H9 (cell line): Measurements from ENCODE around the gene GSS. TPM values are rescaled to one million over a fixed set of nuclear protein-coding genes. Genes with fewer than 3 reads are reported as not detected.

Experiments
- DNase-seq: peaks from one replicate; pipeline ENCODE4 v3.0.0-alpha.2; 2017
- H2AFZ ChIP-seq: one replicate; pipeline ENCODE4 v1.6.1; 2013; ENCODE audit warnings: mild to moderate bottlenecking, low read length, control low read depth, moderate library complexity
- H2AK5ac ChIP-seq: 2 replicates; pipeline ENCODE4 v1.6.1; 2013; ENCODE audit warnings: low read length, control low read depth, mixed read lengths; ENCODE audit not compliant: insufficient read length
- H2BK120ac ChIP-seq: one replicate; pipeline ENCODE4 v1.6.1; 2013; ENCODE audit warnings: low read depth, mild to moderate bottlenecking, low read length, control low read depth, inconsistent platforms; ENCODE audit not compliant: poor library complexity, severe bottlenecking
- H2BK12ac ChIP-seq: 2 replicates; pipeline ENCODE4 v1.6.1; 2013; ENCODE audit warnings: low read length, control low read depth, mixed read lengths, low read depth; ENCODE audit not compliant: insufficient read length
- H2BK15ac ChIP-seq: 2 replicates; pipeline ENCODE4 v1.6.1; 2013; ENCODE audit warnings: low read depth, low read length, control low read depth
- H2BK20ac ChIP-seq: one replicate; pipeline ENCODE4 v1.6.1; 2013; ENCODE audit warnings: low read depth, mild to moderate bottlenecking, low read length, control low read depth, inconsistent platforms; ENCODE audit not compliant: poor library complexity, severe bottlenecking
- H2BK5ac ChIP-seq: 2 replicates; pipeline ENCODE4 v1.6.1; 2013; ENCODE audit warnings: low read length, control low read depth, mixed read lengths; ENCODE audit not compliant: insufficient read length
- H3K14ac ChIP-seq: 2 replicates; pipeline ENCODE4 v1.6.1; 2013; ENCODE audit warnings: low read length, control low read depth; ENCODE audit not compliant: insufficient read depth
- H3K18ac ChIP-seq: 2 replicates; pipeline ENCODE4 v1.6.1; 2013; ENCODE audit warnings: low read depth, mild to moderate bottlenecking, mixed read lengths, low read length, control low read depth; ENCODE audit not compliant: insufficient read length
- H3K23ac ChIP-seq: 2 replicates; pipeline ENCODE4 v1.6.1; 2013; ENCODE audit warnings: low read length, control low read depth, mixed read lengths, low read depth; ENCODE audit not compliant: insufficient read length
- H3K23me2 ChIP-seq: 2 replicates; pipeline ENCODE4 v1.6.1; 2013; ENCODE audit warnings: low read depth, mild to moderate bottlenecking, mixed read lengths, low read length, control low read depth; ENCODE audit not compliant: insufficient read length, poor library complexity, severe bottlenecking
- H3K27ac ChIP-seq: 2 replicates; pipeline ENCODE4 v1.5.1; 2013; ENCODE audit warnings: low read length, control low read depth, mixed read lengths, low read depth; ENCODE audit not compliant: insufficient read length
- H3K27me3 ChIP-seq: 2 replicates; pipeline ENCODE4 v1.6.1; 2013; ENCODE audit warnings: low read length, control low read depth, inconsistent platforms; ENCODE audit not compliant: insufficient read depth
- H3K4ac ChIP-seq: 2 replicates; pipeline ENCODE4 v1.6.1; 2013; ENCODE audit warnings: low read depth, mild to moderate bottlenecking, control low read depth, inconsistent platforms, low read length, moderate library complexity
- H3K4me1 ChIP-seq: 2 replicates; pipeline ENCODE4 v1.6.1; 2013; ENCODE audit warnings: low read length, control low read depth, inconsistent platforms; ENCODE audit not compliant: insufficient read depth
- H3K4me2 ChIP-seq: 2 replicates; pipeline ENCODE4 v1.6.1; 2013; ENCODE audit warnings: low read length, control low read depth, mixed read lengths; ENCODE audit not compliant: insufficient read length, insufficient read depth
- H3K56ac ChIP-seq: 2 replicates; pipeline ENCODE4 v1.6.1; 2013; ENCODE audit warnings: low read depth, mild to moderate bottlenecking, mixed read lengths, low read length, control low read depth; ENCODE audit not compliant: insufficient read length
- H3K79me1 ChIP-seq: 2 replicates; pipeline ENCODE4 v1.6.1; 2013; ENCODE audit warnings: low read depth, mild to moderate bottlenecking, moderate library complexity, low read length, control low read depth, inconsistent platforms; ENCODE audit not compliant: insufficient read depth, poor library complexity, severe bottlenecking
- H3K79me2 ChIP-seq: 2 replicates; pipeline ENCODE4 v1.6.1; 2013; ENCODE audit warnings: low read length, control low read depth, inconsistent platforms; ENCODE audit not compliant: insufficient read depth
- H3K9ac ChIP-seq: 2 replicates; pipeline ENCODE4 v1.6.1; 2013; ENCODE audit warnings: low read length, control low read depth, mixed read lengths; ENCODE audit not compliant: insufficient read length; ENCODE audit errors: extremely low read depth
- H3K9me3 ChIP-seq: one replicate; pipeline ENCODE4 v1.6.1; 2013; ENCODE audit warnings: low read depth, low read length, inconsistent platforms; ENCODE audit not compliant: control insufficient read depth
- H3T11ph ChIP-seq: one replicate; pipeline ENCODE4 v1.6.1; 2013; ENCODE audit warnings: mild to moderate bottlenecking, low read length, control low read depth, inconsistent platforms
- H4K20me1 ChIP-seq: one replicate; pipeline ENCODE4 v1.6.1; 2013; ENCODE audit not compliant: control insufficient read depth, insufficient read length, insufficient read depth
- H4K5ac ChIP-seq: 2 replicates; pipeline ENCODE4 v1.6.1; 2013; ENCODE audit warnings: low read depth, mild to moderate bottlenecking, mixed read lengths, low read length, control low read depth; ENCODE audit not compliant: insufficient read length
- H4K8ac ChIP-seq: replicated peaks from 2 replicates; pipeline ENCODE4 v1.6.1; 2013; ENCODE audit warnings: low read length, control low read depth, mixed read lengths, low read depth; ENCODE audit not compliant: insufficient read length
- H4K91ac ChIP-seq: 2 replicates; pipeline ENCODE4 v1.6.1; 2013; ENCODE audit warnings: low read depth, mild to moderate bottlenecking, moderate library complexity, mixed read lengths, low read length, control low read depth; ENCODE audit not compliant: insufficient read length
- H3K27ac Mint-ChIP-seq, 3 experiments: 2 replicates in 2 of 3; 3 replicates in 1 of 3; pipeline ENCODE4 v1.8.0; 2020 to 2021; ENCODE audit warnings: mixed read lengths in 3 of 3, mild to moderate bottlenecking in 1 of 3, moderate library complexity in 1 of 3
- H3K27me3 Mint-ChIP-seq: 2 replicates; pipeline ENCODE4 v1.8.0; 2021; ENCODE audit warnings: low read depth, mild to moderate bottlenecking, moderate library complexity, mixed read lengths
- H3K36me3 Mint-ChIP-seq, 3 experiments: 2 replicates in 2 of 3; 3 replicates in 1 of 3; pipeline ENCODE4 v1.8.0; 2020 to 2021; ENCODE audit warnings: low read depth in 3 of 3, mixed read lengths in 3 of 3; ENCODE audit not compliant: insufficient read depth in 1 of 3
- H3K4me1 Mint-ChIP-seq, 2 experiments: 2 replicates each; pipeline ENCODE4 v1.8.0; 2020; ENCODE audit warnings: mixed read lengths in 2 of 2
- H3K4me3 Mint-ChIP-seq, 2 experiments: 2 replicates in 1 of 2; 3 replicates in 1 of 2; pipeline ENCODE4 v1.8.0; 2020 to 2021; ENCODE audit warnings: mild to moderate bottlenecking in 2 of 2, mixed read lengths in 2 of 2, moderate library complexity in 1 of 2
- H3K9me3 Mint-ChIP-seq, 2 experiments: 2 replicates in 1 of 2; 3 replicates in 1 of 2; pipeline ENCODE4 v1.8.0; 2020; ENCODE audit warnings: mild to moderate bottlenecking in 2 of 2, mixed read lengths in 2 of 2, moderate library complexity in 1 of 2
- WGBS: extraction: QIAGEN DNeasy Blood & Tissue Kit; methylation state at CpG from one replicate; pipeline ENCODE4 v1.1.7; 2013; ENCODE audit warnings: missing lambda C conversion rate, low lambda C conversion rate, mixed read lengths; ENCODE audit not compliant: insufficient read length; ENCODE audit errors: extremely low coverage; 5-methylcytosine and 5-hydroxymethylcytosine counted together
- total RNA-seq: library from RNA; stranded (reverse); gene quantifications from 2 replicates; pipeline ENCODE4 v1.2.1, GENCODE V29; 2021
- TF ChIP-seq, protein P1 (sequence below): fragments of 200-600 bp; sonication (generic); conservative IDR thresholded peaks from 3 replicates; pipeline ENCODE4 v1.8.0; 2021; ENCODE audit warnings: antibody characterized with exemption, mild to moderate bottlenecking

GSS gene
- total RNA-seq, 1 experiment from 2014 or later = 48.5 TPM

DNA sequence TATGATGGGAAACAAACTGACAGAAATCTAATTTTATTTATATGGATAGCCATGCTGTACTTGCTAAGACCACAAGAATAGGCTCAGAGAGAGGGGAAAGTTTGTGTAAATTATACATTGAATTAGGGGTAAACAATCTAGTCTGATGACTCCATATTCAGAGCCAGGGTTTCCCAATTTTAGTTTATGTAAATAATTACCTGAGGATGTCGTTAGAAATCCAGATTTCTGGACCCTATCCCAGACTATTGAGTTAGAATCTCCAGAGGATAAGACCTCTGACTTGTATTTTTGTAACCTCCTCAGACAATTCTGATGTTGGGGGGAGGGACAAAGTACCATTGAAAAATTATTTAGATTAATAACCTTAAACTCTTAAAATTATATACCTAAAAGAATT is 60.9 kb downstream of the GSS start:
- Histone ChIP-seq H3K79me1 (no peaks in the 10 kb centered on the region), H2AFZ (no peak overlapping the region), H3K27me3 (no peaks in the 10 kb centered on the region), H3K27ac (no peak overlapping the region), H2BK20ac (no peak overlapping the region), H4K20me1 (no peaks in the 10 kb centered on the region), H3K23ac (no peak overlapping the region), H3T11ph (no peak overlapping the region), H4K5ac (no peak overlapping the region), H4K91ac (no peak overlapping the region), H3K4ac (no peak overlapping the region), H2BK12ac (no peak overlapping the region), H3K14ac (no peak overlapping the region), H3K79me2 (no peaks in the 10 kb centered on the region; the same call in 1 of the 2 replicates), H2BK5ac (no peak overlapping the region), H2BK15ac (no peak overlapping the region), H3K4me1 (no peaks in the 10 kb centered on the region), H2AK5ac (no peak overlapping the region), H3K56ac (no peak overlapping the region), H2BK120ac (no peak overlapping the region), H4K8ac (no peak overlapping the region), H3K9ac (no peak overlapping the region), H3K23me2 (no peaks in the 10 kb centered on the region), H3K4me2 (no peak overlapping the region), H3K18ac (no peak overlapping the region), H3K9me3 (no peaks in the 10 kb centered on the region)
- Mint-ChIP-seq H3K36me3 (peaks cover 7 to 10% (median 9%) of the 10 kb centered on the region in 3 experiments; a peak in 6 of 7 replicates), H3K9me3 (peaks cover 2 to 4% of the 10 kb centered on the region in 2 experiments; a peak in 2 of 5 replicates), H3K4me1 (peaks cover 0 to 1% of the 10 kb centered on the region in 2 experiments; a peak in 1 of 4 replicates), H3K27me3 (no peaks in the 10 kb centered on the region), H3K4me3 (no peak overlapping the region), H3K27ac (no peak overlapping the region)
- no peak for DNase-seq
- whole genome bisulfite sequencing = no CpG with 5 or more reads among the region's 1 CpG
- TF ChIP-seq, protein P1, sequence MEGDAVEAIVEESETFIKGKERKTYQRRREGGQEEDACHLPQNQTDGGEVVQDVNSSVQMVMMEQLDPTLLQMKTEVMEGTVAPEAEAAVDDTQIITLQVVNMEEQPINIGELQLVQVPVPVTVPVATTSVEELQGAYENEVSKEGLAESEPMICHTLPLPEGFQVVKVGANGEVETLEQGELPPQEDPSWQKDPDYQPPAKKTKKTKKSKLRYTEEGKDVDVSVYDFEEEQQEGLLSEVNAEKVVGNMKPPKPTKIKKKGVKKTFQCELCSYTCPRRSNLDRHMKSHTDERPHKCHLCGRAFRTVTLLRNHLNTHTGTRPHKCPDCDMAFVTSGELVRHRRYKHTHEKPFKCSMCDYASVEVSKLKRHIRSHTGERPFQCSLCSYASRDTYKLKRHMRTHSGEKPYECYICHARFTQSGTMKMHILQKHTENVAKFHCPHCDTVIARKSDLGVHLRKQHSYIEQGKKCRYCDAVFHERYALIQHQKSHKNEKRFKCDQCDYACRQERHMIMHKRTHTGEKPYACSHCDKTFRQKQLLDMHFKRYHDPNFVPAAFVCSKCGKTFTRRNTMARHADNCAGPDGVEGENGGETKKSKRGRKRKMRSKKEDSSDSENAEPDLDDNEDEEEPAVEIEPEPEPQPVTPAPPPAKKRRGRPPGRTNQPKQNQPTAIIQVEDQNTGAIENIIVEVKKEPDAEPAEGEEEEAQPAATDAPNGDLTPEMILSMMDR = no peak
